HG02678 (cell line): ENCODE measurements around the gene ENHO.
"Not testable (repeated sequence)": the region's sequence is repeated elsewhere in the genome, so short reads cannot be mapped to it uniquely, and the experiment has no call there.

Source experiments
- ATAC-seq: cut with Tn5 transposase; IDR thresholded peaks from one replicate; pipeline ENCODE4 v1.9.1; 2021; ENCODE audit warnings: mild to moderate bottlenecking, moderate library complexity; ENCODE audit not compliant: unreplicated experiment

Gene ENHO

DNA sequence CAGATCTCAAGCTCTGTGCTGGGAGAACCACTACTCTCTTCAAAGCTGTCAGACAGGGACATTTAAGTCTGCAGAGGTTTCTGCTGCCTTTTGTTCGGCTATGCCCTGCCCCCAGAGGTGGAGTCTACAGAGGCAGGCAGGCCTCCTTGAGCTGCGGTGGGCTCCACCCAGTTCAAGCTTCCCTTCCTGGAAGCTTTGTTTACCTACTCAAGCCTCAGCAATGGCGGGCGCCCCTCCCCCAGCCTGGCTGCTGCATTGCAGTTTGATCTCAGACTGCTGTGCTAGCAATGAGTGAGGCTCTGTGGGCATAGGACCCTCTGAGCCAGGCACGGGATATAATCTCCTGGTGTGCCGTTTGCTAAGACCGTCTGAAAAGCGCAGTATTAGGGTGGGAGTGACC, 9.3 kb upstream of the ENHO start:
- ATAC-seq = not testable (repeated sequence)

DNA sequence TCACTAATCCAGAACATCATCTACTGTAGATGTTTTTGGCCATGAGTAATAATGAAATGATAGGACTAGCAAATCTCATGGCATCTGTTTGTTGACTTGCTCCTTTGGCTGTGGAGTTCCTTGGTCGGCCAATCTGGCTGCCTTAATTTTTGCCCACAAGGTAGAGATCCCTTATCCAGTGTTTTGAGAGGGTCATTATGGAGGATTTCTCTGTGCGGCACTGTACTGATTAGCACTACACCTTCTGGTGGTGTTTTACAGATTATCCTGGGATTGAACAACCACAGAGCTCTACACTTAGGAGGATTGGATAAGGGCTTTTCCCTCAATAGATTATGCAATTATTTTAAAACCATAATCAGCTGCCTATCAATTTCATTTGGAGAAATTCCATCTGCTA, 3.2 kb upstream of the ENHO start:
- ATAC-seq = no peak

DNA sequence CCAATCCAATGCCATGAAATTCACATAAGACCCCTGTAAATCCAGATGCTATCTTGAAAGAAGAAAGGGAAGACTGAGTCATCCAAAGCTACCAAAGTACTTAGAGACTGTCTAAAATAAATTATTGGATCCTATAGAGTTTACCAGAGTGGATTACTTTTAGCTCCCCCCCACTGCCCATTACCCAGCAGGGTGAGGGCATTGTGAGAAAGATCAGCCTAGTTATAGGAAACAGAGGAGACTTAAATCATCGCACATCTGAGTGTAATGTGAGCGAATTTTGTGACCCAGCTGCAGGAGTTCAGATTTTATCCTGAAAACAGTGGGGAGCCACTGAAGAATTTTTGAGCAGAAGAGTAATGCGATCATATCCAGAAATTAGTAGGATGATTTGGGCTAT, 1.6 kb upstream of the ENHO start:
- ATAC-seq = no peak

DNA sequence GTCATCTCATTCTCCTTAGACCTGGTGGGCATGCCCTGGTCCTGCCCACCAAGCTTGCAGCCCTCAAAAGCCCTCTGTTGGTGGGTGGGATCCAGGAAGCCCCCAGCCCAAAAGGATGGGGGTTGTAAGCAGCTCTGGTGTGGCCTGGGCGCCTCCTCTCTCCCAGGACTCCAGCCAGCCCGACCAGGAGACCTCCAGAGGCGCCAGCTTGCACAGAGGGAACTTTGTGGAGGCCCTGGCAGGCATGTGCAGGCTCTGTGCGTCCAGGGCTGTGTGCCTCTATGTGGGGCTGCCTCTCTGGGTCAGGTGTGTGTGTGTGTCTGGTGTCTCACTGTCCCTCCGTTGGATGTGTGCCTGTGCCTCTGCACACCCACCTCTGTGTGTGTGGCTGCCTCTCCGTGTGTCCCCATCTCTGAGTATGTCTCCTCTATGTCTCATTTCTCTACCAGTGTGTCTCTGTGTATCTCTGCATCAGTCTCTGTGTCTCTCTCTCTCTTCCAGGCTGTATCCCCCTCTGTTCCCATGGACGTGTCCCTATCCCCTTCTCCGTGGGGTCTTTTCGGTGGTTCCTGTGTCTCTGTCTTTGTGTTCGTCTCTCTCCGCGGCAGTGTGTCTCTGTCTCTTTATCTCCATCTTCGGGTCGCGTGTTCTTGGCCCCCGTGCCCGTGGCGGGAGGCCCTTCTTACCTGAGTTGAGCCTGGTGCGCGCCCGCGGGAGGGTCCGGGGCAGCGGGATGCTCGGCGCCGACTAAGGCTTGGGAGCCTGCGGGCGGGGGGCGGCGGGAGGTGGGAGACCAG, 501 bp downstream of the ENHO start:
- no peak for ATAC-seq

DNA sequence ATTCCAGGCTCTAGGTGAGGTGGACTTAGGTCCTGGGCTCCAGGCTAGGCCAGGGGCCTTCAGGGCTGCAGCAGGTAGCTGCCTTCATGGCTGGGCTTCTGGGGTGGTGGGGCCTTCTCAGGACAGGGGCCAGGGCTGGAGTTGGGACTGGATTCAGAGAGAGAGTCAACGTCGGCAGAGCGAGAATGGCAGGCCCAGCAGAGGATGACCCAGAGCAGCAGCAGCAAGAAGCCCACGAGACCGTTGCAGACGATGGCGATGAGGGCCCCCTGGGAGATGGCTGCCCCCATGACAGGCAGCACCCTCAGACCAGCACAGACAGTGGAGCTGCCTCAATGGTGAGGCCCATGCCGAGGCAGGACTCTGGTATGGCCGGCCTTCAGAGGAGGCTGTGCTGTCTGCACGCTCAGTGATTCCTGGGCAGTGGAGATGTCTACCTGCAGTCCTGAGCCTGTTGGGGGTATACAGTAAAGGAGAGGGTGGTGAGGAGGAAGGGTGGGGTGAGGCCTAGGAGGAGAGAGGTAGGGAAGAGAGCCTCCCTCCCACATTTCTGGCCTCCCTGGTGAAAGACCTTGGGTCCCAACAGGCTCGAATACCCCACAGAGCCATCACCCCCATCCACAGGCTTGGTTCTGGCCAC, 1.3 kb downstream of the ENHO start:
- no peak for ATAC-seq

DNA sequence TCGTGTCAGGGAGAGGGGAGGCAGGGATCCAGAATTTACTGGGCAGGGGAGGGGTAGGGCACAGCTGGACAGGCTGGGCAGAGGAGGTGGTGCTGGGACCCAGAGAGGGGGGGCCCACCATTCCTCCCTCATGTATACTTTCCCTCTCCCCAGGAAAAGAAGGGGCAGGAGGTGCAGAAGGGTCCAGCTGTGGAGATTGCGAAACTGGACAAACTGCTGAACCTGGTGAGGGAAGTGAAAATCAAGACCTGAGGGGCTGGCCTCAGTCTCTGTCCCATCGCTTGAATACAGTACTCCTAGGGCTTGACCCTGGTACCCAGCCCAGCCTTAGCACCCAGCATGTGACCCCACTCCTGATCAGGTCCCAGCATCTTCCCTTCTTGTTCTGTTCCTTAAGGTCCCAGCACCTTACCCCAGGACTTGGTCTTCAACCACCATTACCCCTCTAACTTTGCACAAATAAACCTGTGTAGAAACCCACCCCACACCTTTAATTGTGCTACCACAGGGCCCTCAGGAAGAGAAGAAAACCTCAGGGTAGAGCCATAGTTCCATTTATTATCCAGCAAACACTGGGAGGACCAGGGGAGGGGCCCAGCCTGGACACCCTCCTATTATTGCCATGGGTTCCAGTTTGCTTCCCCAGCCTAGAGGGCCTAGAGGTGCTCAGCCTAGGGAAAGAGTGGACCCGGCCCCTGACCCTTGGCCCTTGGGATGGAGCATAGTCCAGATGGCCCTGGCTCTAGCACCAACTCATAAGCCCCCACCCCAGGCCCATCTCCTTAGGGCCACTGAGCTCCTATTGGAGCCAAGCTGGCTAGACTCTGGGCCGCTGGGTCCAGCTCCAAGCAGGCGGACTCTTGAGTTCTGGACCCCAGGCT, 2.0 kb downstream of the ENHO start:
- no peak for ATAC-seq

DNA sequence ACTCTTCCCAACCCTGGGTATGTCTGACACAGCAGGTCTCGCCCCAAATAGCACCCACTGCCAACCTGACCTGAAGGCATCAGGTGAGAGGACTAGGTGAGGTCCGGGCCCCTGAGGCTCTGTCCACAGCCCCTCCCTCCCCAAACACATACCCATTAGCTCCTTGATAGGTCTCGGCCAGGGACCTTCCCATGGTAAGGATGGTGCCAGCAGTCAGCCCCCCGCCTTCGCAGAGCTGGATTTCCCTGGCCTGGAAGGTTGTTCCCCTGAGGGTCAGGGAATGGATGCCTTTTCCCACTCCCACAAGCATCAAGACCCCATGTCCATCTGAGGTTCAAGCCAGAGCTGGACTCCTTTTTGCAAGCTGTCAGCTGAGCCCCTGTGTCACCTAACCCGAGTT, 2.7 kb downstream of the ENHO start:
- no peak for ATAC-seq

DNA sequence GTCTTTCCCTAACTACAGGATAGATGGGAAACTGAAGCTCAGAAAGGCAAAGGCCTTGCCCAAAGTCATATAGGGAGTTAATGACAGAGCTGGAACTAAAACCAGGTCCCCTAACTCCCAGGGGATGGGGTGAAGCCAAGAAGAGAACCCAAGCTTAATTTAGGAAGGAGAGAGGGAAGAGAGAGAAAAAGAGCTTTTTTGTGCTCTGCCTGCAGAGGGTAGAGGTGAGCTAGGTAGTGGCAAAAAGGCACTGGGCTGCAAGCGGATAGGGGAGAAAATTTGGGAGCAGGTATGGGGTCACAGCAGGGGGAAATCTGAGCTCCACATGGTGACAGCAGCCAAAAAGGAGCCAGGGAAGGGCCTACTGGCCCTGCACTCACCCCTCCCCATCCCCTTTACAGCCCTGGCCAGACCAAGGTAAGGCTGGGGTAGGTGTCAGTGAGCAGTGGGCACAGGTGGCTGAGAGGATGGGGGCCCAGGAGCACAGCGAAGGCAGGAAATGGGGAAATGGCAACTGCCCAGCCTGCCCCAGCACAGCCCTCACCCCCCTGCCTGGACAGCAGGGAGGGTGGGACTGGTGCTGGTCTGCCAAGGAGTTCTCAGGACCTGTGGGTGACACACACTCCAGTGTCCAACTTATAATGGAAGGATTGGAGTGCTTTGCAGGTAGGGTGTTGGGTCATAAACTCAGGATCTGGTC, 3.3 kb downstream of the ENHO start:
- ATAC-seq = no peak

DNA sequence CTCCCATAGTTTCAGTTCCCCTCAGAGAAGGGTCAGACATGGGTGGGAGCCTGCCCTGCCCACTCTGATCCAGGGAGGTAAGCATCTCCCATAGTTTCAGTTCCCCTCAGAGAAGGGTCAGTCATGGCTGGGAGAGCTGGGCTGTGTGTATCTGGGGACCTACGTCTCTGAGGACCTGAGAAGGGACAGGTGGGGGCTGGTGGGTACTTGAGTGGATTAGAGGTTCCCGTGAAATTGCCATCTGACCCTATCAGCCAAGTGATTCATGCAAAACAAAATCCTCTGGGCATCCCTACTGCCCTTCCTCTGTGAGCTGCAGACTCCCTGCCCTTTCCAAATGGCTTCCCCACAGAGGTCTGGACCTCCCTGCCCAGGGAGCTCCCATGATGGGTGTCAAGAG, 3.9 kb downstream of the ENHO start:
- no peak for ATAC-seq

DNA sequence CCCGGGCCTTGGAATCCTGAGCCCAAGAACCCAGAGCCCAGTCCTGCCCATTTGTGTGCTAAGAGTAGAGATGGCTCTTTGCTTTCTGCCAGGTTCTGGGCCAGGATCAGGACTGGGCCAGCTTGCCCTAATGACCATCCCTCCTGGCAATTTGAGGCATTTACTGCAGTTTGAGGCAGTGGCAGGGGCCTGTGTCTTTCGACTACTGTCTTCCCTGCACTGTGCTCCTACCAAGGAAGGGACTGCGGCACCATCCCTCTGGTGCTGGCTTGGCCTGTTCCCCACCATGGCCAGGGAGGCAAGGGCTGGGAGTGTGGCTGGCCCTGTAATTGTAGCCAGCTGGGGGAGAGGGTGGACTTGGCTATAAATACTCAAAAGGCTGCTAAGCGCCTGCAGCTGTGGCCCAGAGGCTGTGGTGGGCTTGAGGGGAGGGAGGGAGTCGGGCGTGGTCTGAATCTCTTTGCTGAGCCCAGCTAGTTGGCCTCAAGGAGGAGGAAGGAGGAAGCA, 4.6 kb downstream of the ENHO start:
- no peak for ATAC-seq

DNA sequence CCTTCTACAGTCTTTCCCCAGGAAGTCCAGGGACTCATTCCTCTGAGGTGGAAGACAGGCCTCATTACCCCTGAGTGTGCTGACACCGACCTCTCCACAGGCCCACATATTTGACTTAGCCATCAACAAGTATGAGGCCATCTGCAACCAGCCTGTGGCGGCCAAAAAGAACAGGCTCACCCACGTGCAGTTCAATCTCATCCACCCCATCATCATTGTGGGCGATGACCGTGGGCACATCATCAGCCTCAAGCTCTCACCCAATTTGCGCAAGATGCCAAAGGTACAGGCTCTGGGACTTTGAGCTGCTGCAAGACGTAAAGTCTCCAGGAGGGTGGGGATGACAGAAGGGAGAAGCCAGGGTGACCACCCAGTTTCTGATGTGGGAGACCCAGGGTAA, 5.6 kb downstream of the ENHO start:
- no peak for ATAC-seq

DNA sequence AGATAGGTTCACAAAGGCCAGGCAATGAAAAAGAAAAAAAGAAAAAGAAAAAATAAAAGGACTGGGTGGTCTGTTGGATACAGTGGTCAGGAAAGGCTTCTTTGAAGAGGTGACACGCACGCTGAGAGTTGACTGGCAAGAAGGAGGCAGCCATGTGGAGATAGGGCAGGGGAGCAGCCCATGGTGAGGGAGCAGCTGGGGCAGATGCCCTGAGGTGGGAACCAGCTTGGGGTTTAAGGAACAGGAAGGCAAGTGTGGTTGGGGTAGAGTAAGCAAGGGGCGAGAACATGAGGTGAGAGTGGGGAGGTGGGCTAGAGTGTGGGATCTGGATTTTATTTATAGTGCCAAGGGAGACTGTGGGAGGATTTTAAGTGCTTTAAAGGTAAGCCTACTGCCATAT, 6.8 kb downstream of the ENHO start:
- ATAC-seq = no peak

DNA sequence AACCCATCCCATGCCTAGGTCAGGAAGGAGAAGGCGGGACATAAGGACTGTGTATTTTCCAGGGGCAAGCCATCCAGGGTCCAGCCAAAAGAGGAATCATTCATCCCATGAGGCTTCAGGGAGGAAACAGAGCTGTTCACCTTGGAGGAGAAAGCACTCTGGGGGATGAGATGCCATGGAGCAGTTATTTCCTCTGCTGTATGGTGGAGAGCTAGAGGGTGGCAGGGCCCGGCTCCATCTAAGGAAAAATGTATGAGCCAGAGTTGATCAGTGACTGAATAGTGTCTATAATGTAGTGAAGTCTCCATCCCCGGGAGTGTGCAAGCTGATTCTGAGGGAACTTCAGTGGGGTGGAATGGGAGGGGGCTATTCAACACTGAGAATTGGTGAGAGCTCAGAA, 8.0 kb downstream of the ENHO start:
- ATAC-seq = no peak

DNA sequence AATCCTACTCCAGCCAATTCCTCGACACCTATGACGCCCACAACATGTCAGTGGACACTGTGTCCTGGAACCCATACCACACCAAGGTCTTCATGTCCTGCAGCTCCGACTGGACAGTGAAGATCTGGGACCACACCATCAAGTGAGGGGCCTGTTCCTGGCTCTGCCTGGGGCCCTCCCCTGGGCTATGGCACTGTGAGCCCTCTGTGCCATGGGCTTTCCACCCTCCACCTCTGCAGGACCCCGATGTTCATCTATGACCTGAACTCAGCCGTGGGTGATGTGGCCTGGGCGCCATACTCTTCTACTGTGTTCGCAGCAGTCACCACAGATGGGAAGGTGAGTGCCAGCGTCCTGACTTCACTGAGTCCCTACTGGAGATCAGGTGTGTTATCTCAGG, 8.4 kb downstream of the ENHO start:
- ATAC-seq = no peak

DNA sequence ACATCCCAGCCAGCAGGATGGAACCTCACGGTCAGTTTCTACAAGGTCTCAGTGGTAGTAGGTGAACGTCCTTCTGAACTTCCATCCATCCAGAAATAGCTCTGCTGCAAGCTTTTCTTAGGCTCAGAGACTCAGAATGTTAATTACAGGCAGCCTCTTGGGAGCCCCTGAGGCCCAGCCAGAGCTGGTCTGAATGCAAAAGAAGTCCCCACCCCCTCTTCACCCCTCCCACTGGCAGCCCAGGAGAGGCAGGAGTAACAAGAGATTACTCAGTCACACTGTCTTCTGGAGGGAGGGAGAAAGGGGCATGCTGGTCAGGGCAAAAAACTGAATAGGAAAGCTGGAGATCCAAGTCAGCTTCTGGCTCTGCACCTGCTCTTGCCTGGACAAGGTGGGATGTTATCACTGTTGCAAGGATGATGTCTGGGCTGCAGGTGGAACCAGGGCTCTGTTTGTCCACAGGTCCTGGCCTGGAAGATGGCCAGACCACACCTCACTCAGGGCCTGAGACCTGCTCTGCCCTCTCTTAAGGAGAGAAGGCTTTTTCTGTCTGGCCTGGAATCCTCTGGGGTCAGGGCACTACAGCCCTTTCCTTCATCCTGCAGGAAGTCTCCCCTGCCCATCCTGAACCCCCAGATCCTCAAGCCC, 9.1 kb downstream of the ENHO start:
- no peak for ATAC-seq

DNA sequence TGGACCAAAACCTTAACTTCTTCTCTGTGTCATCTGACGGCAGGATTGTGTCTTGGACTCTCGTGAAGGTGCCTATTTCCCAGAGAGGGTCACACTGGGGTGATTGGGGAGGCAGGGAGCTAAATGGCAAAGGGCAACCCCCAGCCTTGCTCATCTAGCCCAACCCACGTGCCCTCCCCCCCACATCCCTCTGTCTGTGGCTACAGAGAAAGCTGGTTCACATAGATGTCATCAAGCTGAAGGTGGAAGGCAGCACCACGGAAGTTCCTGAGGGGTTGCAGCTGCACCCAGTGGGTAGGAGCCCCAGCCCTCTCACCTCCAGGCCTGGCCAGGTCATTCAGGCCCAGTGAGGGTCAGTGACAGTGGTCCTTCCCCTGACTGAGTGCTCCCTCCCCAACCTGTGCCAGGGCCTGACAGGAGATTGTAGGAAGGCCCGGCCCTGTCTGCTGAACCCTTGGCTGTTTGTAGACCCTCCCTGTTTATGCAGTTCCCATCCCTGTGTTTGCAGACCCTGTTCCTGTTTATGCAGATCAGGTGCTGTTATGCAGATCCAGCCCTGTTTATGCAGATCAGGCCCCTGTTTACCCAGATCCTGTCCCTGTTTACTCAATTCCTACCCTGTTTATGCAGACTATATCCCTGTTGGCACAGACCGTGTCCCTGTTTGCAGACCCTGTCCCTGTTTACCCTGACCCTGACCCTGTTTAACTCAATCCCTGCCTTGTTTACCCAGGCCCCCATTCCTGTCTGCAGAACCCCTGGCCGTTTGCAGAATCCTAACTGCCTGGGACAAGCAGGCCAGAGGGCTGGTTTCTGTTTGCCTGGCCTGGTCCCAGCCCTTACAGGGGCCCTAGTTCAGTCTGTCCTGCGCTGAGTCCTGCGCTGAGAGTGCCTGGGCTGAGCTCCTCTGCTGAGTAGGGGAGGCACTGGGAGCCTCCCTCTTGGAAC, 10.4 kb downstream of the ENHO start:
- no peak for ATAC-seq

DNA sequence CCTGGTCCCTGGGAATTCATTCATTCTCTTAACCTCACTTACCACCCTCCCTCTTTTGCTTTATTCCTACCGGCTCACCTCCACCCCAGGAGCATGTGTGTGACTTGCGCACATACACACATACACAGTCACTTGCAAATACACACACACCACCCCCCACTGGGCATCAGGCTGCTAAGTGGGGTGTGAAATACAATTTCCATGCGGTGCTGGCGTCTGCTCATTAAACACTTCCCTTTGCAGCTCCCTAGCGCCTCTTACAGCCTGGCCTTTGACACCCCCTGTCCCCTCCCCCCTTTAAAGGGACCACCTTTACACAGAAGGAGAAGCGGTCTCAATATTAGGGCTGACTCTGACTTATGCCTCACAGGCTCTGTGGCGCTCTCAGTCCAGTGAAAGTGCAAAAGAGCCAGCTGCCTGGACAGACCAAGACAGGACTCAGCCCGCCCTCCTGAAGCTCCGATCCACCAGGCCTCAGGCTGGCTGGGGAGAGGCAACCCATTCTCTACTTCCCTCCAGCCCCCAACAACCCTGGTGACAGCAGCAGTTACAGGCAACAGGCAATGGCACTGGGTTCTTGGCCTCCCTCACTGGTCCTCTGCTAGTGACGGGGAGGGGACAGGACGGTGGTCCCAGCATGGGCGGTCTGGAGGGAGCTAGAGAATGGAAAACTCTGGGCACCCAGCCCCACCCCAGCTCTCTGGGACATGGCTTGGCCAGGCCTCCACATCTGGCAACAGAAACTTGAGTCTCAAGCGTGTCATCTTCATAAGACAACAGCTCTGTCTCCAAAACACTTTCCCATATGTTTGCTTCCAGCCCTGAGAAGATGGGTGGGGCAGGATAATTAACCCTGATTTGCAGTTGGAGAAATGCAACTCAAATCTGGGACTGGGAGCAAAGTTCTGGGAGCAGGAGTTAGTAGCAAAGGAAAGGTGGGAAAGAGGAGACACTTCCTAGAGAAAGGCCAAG, 12.0 kb downstream of the ENHO start:
- ATAC-seq = no peak

DNA sequence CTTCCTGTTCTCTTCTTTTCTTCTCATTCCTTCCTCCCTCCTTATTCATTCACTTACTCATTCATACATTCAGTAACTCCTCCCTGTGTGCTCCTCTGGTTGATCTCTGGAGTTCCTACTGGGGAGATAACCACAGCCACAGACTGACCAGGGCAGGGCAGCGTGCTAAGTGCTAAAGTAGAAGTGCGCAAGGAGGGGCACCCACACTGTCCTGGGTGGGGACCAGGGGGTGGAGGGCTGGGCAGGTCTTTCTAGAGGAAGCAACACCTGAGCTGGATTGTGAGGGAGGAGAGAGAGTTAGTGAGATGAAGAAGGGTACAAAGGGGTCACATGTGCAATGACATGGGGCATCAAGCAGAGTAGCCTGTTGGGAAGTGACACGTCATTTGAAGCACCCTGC, 13.8 kb downstream of the ENHO start:
- no peak for ATAC-seq
